Measurements from ENCODE around the gene ZNF286A.

DNA sequence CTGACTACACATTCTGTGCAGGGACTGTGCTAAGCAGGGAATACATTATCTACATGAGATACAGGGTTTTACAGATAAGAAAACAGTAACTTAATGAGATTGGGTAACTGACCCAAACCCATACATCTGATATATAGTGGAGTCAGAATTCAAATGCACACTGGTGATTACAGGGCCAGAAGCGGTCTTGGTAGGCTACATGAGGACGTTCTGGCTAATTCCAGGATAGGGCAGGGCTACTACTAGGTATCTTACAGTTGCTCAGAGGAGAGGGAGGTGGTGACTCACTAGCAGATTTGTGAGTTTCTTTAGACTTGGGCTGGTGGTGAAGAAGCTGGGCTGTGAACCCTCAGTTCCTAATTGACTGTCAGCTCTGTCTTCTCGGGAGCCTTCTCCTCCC lies 36.9 kb upstream of the ZNF286A start:
- TF ChIP-seq POLR2A (IDR thresholded peaks at IDR 0.05) (no peak), EP300 (IDR thresholded peaks at IDR 0.05) (no peak), POLR2AphosphoS5 (IDR thresholded peaks at IDR 0.05) (no peak)
- TF ChIP-seq, protein P1, sequence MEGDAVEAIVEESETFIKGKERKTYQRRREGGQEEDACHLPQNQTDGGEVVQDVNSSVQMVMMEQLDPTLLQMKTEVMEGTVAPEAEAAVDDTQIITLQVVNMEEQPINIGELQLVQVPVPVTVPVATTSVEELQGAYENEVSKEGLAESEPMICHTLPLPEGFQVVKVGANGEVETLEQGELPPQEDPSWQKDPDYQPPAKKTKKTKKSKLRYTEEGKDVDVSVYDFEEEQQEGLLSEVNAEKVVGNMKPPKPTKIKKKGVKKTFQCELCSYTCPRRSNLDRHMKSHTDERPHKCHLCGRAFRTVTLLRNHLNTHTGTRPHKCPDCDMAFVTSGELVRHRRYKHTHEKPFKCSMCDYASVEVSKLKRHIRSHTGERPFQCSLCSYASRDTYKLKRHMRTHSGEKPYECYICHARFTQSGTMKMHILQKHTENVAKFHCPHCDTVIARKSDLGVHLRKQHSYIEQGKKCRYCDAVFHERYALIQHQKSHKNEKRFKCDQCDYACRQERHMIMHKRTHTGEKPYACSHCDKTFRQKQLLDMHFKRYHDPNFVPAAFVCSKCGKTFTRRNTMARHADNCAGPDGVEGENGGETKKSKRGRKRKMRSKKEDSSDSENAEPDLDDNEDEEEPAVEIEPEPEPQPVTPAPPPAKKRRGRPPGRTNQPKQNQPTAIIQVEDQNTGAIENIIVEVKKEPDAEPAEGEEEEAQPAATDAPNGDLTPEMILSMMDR (IDR thresholded peaks at IDR 0.05) = no peak

All from upper lobe of left lung (tissue), 4 donors.